Body of pancreas (tissue), 4 donors: ENCODE measurements around the gene KLHDC10.

ENCODE experiments used
- POLR2A ChIP-seq, 3 donors: fragments of 450-650 bp; IDR thresholded peaks; one replicate each; pipeline ENCODE4 v1.6.1; 2016; ENCODE audit warnings: antibody characterized with exemption in 3 of 3, mild to moderate bottlenecking in 2 of 3
- TF ChIP-seq, protein P1 (sequence below), 7 experiments: fragments of 450-650 bp in 4 of 7; fragments of 200-600 bp in 3 of 7; sonication (generic) in 3 of 7; IDR thresholded peaks; one replicate each; pipeline ENCODE4 v1.5.1; 2016 to 2019; ENCODE audit warnings: antibody characterized with exemption in 7 of 7

DNA sequence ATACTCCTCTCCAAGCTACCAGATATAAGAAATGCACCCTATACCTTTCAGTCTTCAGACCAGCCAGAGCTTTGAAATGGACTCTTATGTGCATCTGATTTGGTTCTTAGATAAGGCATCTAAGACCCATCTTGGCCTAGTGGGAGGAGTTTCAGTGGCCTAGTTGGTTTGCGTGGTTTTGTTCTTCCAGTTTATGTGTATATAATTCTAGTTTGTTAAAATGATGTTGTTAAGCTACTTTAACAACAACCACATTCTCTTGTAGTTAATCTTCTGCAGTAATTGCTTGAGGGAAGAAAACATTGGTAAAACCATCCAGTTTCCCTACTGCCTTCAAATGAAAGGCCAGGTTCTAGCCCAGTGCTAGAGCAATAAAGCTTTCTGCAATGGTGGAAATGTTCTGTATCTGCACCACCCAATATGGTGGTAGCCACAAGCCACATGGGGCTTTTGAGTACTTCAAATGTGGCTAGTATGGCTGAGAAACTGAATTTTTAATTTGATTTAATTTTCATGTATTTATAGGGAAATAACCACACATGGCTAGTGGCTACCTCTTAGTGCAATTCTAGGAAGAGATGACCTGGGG lies 66.3 kb downstream of the KLHDC10 start:
- TF ChIP-seq, protein P1, sequence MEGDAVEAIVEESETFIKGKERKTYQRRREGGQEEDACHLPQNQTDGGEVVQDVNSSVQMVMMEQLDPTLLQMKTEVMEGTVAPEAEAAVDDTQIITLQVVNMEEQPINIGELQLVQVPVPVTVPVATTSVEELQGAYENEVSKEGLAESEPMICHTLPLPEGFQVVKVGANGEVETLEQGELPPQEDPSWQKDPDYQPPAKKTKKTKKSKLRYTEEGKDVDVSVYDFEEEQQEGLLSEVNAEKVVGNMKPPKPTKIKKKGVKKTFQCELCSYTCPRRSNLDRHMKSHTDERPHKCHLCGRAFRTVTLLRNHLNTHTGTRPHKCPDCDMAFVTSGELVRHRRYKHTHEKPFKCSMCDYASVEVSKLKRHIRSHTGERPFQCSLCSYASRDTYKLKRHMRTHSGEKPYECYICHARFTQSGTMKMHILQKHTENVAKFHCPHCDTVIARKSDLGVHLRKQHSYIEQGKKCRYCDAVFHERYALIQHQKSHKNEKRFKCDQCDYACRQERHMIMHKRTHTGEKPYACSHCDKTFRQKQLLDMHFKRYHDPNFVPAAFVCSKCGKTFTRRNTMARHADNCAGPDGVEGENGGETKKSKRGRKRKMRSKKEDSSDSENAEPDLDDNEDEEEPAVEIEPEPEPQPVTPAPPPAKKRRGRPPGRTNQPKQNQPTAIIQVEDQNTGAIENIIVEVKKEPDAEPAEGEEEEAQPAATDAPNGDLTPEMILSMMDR (IDR thresholded peaks at IDR 0.05) = no peak
- TF ChIP-seq POLR2A (IDR thresholded peaks at IDR 0.05) = no peak
